ENCODE data around the gene PSD4.

PSD4 gene

GRCh38 chr2:113207021-113207420 is 33.2 kb downstream of the PSD4 start:
- no peak for DNase-seq (ENCODE audit: low read depth)

GRCh38 chr2:113208396-113208795 is 34.6 kb downstream of the PSD4 start:
- DNase-seq (ENCODE audit: low read depth) = no peak

GRCh38 chr2:113209011-113209645 is 35.4 kb downstream of the PSD4 start:
- no peak for DNase-seq (ENCODE audit: low read depth)

- DNase-seq (ENCODE audit: low read depth) = no peak
These were observed 35.9 kb downstream of the PSD4 start for GRCh38 chr2:113209646-113210171.

- DNase-seq (ENCODE audit: low read depth) = no peak
These were observed 37.7 kb downstream of the PSD4 start for GRCh38 chr2:113211226-113212105.

DNA sequence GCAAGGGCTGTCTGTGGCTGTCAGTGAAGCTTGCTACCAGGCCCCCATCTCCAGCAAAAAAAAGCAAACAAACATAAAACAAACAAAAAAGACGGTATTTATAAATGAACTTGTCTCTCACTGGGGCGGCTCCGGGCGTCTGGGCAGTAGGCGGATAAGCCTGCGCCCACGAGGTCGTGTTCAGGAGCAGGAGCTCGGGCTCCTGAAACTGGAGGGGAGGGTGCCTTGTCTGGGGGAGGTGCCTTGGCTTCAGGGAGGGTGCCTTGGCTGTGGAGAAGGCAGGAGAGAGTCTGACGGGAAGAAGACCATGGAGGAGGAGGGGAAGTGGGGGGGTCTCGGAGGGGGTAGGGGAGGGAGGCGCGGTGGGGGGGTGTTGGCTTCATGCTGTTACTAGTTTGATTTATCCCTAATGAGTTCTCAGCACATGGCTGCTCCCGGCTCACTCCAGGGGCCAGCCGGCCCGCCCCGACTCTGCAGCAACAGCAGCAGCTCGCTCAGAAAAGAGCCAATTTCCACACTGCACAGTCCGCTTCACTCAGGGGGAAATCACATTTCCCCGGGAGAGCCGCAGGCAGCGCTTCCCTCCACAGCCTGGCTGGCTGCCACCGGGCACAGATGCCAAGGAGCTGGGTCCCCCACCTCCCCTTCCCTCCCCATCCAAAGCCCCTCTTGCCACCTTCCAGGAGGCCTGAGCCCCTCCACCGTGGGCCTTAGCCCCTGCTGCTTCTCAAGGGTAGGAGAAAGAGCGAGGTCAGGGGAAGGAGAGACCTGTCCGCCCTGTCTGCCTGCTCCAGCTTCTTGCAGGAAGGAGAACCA is 38.7 kb downstream of the PSD4 start:
- no peak for DNase-seq (ENCODE audit: low read depth)

GRCh38 chr2:113213061-113213930 is 39.5 kb downstream of the PSD4 start:
- no peak for DNase-seq (ENCODE audit: low read depth)

- DNase-seq (ENCODE audit: low read depth) = no peak
These were observed 40.4 kb downstream of the PSD4 start for GRCh38 chr2:113214141-113214540.

GRCh38 chr2:113215056-113215455 is 41.3 kb downstream of the PSD4 start:
- DNase-seq (ENCODE audit: low read depth) = no peak

DNA sequence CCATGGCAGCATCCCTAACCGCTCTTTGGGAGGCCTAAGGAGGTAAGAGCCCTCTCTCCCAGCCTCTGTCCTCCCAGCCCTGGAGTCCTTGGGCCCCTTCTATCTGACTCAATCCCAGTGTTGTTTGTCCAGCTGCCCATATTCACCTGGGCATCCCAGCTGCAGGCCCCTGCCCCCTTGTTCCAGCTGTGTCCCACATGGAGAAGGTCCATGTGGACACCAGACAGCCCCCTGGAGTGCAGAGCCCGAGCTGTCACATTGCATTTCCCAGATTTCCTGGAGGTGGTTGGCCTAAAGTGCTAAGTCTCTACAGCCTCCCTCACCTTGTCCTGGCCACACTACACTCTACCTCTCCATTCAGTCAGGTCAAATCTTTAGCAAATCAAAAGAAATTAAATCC is 42.5 kb downstream of the PSD4 start:
- no peak for DNase-seq (ENCODE audit: low read depth)

- no peak for DNase-seq (ENCODE audit: low read depth)
These were observed 43.2 kb downstream of the PSD4 start for GRCh38 chr2:113216891-113217454.

DNA sequence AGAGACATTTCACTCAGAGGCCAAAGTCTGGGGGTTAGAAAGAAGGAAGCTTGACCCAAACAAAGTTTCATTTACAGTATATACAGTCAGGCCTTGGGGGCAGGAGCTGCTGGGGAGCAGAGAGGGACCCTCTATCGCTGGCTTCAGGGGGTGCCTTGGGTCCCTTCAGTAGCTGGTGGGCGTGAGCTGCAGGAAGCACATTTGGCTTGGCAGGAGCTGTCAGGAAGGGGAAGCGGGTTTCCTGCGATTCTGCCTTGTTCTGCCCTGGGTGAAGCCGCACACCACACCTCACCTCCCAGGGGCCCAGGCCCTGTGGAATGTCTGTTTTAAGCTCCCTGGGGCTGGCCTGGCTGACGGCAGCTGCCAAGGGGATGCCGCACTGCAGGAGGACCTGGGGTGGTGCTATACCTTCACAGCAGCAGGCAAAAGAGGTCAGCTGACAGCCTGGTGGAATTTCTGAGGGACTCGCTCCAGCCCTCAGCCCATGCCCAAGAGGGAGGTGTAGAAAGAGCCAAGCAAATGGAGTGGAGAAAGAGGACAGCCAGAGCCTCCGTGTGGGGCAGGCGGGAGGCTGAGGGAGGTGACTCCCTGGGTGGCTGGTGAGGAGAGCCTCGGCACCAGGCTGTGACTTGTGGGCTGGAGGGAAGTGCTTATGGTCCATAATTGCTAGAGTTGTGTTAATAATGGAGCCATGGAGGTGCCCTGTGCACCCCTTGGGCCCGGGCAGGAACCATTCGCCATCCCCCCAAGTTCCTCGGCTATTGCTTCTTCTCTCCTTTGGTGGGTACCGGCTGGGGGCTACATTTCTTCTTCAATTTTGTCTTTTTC is 43.9 kb downstream of the PSD4 start:
- DNase-seq (ENCODE audit: low read depth) = no peak

DNA sequence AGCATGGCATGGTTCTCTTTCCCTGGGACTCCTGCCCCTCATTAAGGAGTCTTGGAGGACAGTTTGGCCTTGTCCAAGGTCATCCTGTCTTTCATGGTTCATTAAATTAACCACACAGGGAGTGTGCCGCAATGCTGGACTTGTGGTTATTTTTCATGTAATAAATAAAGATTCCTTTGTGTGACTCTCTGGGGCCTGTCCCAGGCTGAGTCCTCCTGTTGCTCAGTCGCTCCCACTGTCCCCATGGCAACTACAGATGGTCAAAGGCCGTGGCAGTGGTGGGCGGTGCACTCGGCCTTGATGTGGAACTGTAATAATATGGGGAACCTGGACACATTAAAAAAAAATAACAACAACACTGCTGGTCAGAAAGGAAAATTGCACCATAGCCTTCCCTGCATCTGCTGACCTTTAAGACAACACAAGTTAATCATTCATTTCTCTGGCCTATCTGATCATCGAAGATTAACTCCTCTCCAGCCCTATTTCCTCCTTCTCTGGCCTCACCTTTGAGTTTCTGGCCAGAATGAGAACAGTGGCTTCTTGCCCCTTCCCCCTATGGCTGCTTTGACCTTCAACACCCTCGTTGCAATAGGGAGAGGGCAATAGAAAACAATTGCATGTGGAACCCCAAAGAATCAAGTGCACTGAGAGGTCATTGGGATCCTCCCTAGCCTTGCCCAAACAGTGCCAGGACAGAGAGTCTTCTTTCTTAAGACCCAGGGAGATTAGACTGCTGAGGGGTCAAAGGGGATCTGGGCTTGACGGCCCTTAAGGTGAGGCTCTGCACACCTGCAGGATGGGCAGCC is 44.7 kb downstream of the PSD4 start:
- no peak for DNase-seq (ENCODE audit: low read depth)

DNA sequence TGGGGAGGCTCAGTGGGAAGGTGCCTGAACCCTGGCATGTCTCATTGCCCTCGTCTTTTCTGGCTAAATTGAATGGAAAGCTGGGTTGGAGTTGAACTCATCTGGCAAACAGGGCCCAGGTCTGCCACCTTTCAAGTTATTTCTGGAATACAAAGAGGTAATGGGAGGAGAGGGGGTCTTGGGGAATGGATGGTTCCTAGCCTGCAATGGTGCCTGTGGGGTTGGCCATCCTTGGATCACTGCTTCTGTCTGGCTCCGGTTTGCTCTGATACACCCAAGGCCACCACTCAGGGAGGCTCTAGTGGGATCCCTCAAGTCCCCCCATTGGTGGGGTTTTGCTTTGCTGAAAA is 45.3 kb downstream of the PSD4 start:
- no peak for DNase-seq (ENCODE audit: low read depth)

GRCh38 chr2:113219525-113219888 is 45.7 kb downstream of the PSD4 start:
- no peak for DNase-seq (ENCODE audit: low read depth)

GRCh38 chr2:113219889-113220641 is 46.3 kb downstream of the PSD4 start:
- no peak for DNase-seq (ENCODE audit: low read depth)

- DNase-seq (ENCODE audit: low read depth) = no peak
These were observed 47.4 kb downstream of the PSD4 start for GRCh38 chr2:113220970-113221708.

- DNase-seq (ENCODE audit: low read depth) = no peak
These were observed 48.1 kb downstream of the PSD4 start for GRCh38 chr2:113221846-113222245.
